Stimulated activated CD4-positive, alpha-beta T cell treated with anti-CD3 and anti-CD28 coated beads, Interleukin-4, amount 100 ng/mL, for 1 hour (primary cell): ENCODE measurements around the gene SCYL1.
"Not testable (repeated sequence)": the region's sequence is repeated elsewhere in the genome, so short reads cannot be mapped to it uniquely, and the experiment has no call there.

ENCODE experiments used
- DNase-seq: peaks from one replicate; pipeline ENCODE4 v3.0.0-alpha.2; 2020

SCYL1 gene

GRCh38 chr11:65555693-65556231 lies 30.9 kb downstream of the SCYL1 start:
- no peak for DNase-seq

- no peak for DNase-seq
Measured at GRCh38 chr11:65556470-65557279, 31.8 kb downstream of the SCYL1 start.

- peak; percentile 48 for DNase-seq
Measured at GRCh38 chr11:65557280-65558001, 32.6 kb downstream of the SCYL1 start.

- DNase-seq, result peak; percentile 44
Measured at GRCh38 chr11:65558002-65558929, 33.4 kb downstream of the SCYL1 start, which contains the start of gene LTBP3. TSS of gene LTBP3 (minus strand) at chr11:65558359. CDS start at chr11:65557959, 400 bp downstream.

GRCh38 chr11:65558930-65559509 lies 34.1 kb downstream of the SCYL1 start:
- DNase-seq, result no peak

- DNase-seq, result no peak
Measured at GRCh38 chr11:65559535-65559934, 34.7 kb downstream of the SCYL1 start.

GRCh38 chr11:65559951-65560537 lies 35.2 kb downstream of the SCYL1 start:
- no peak for DNase-seq

- DNase-seq, result no peak
Measured at GRCh38 chr11:65560555-65561418, 35.9 kb downstream of the SCYL1 start.

GRCh38 chr11:65562020-65562419 lies 37.1 kb downstream of the SCYL1 start:
- no peak for DNase-seq

- no peak for DNase-seq
Measured at GRCh38 chr11:65562788-65563187, 37.9 kb downstream of the SCYL1 start.

GRCh38 chr11:65563601-65564000 lies 38.7 kb downstream of the SCYL1 start:
- DNase-seq, result no peak

- not testable (repeated sequence) for DNase-seq
Measured at GRCh38 chr11:65564879-65565559, 40.1 kb downstream of the SCYL1 start.

- no peak for DNase-seq
Measured at GRCh38 chr11:65565624-65566453, 41.0 kb downstream of the SCYL1 start.

GRCh38 chr11:65569164-65569972 lies 44.5 kb downstream of the SCYL1 start:
- no peak for DNase-seq

- peak; percentile 98 for DNase-seq
Measured at GRCh38 chr11:65569973-65570918, 45.4 kb downstream of the SCYL1 start, which contains the start of gene ZNRD2. TSS of gene ZNRD2 (plus strand) at chr11:65570477. CDS start at chr11:65570492, 15 bp downstream.

- DNase-seq, result no peak
Measured at GRCh38 chr11:65571420-65571819, 46.5 kb downstream of the SCYL1 start.

- no peak for DNase-seq
Measured at GRCh38 chr11:65571940-65572339, 47.1 kb downstream of the SCYL1 start.
